ENCODE results near the gene TPRG1. TPM values are rescaled to one million over a fixed set of nuclear protein-coding genes. Genes with fewer than 3 reads are reported as not detected.

Gene TPRG1
- total and polyA plus RNA-seq, 9 of the 15 experiments (the other 6 are each of a cell fraction or from before 2014, with no cell fraction given) = 0.01 TPM; not detected in 8

GRCh38 chr3:189157232-189158007 is 14.4 kb upstream of the TPRG1 start (continued):
- TF ChIP-seq EWSR1 (IDR thresholded peaks at IDR 0.05; ENCODE audit: borderline replicate concordance, low read depth, partially characterized antibody) = no peak
- no peak for TF ChIP-seq RBFOX2 (IDR thresholded peaks at IDR 0.05; ENCODE audit: low read depth, low read length)
- TF ChIP-seq HDAC1 (IDR thresholded peaks at IDR 0.05) = no peak

GRCh38 chr3:189158034-189158433 is 13.7 kb upstream of the TPRG1 start:
- intact Hi-C loops (cut with micrococcal nuclease) = no loop called here
- peak; percentile 19 for FAIRE-seq
- Histone ChIP-seq H3K4me1 (replicated peaks in 1 of 2; ENCODE audit: control insufficient read depth in 2 of 2, insufficient read depth in 2 of 2, low read length in 2 of 2) (no peaks in the 10 kb centered on the region), H2AFZ (ENCODE audit: low read depth, low read length) (no peak overlapping the region), H3K4me2 (ENCODE audit: insufficient read depth, low read length) (no peak overlapping the region), H3K27me3 (ENCODE audit: control insufficient read depth in 2 of 2, insufficient read depth in 2 of 2, low read length in 2 of 2) (no peaks in the 10 kb centered on the region), H3K4me3 (no peak overlapping the region), H3K9ac (ENCODE audit: insufficient read depth in 1 of 2, low read depth in 2 of 2, low read length in 2 of 2) (no peak overlapping the region), H3K27ac (ENCODE audit: extremely low read depth, low read depth, low read length) (no peak overlapping the region), H3K79me2 (ENCODE audit: control insufficient read depth, insufficient read depth, low read length) (no peaks in the 10 kb centered on the region), H3K9me1 (ENCODE audit: control insufficient read depth, insufficient read depth, low read length) (no peaks in the 10 kb centered on the region), H3K36me3 (ENCODE audit: control insufficient read depth, insufficient read depth, low read length) (no peaks in the 10 kb centered on the region), H3K9me3 (replicated peaks; ENCODE audit: control insufficient read depth, insufficient read depth, low read depth, low read length) (no peaks in the 10 kb centered on the region), H4K20me1 (replicated peaks; ENCODE audit: control insufficient read depth, insufficient read depth, low read length) (no peaks in the 10 kb centered on the region)
- in situ Hi-C loops (cut with MboI) = no loop called here
- WGBS (ENCODE audit: insufficient coverage, low coverage, missing lambda C conversion rate) = 0% methylated on average over 7 of the region's 7 CpGs
- ATAC-seq = no peak
- no peak for TF ChIP-seq HMG20A (CRISPR knock-in tag; conservative IDR thresholded peaks at IDR 0.05)
- TF ChIP-seq NELFE (IDR thresholded peaks at IDR 0.05; ENCODE audit: insufficient read depth, insufficient read length) = no peak
- ChIA-PET POLR2A (no interaction called here), CTCF (ENCODE audit: low intra/inter-chr PET ratio) (no interaction called here)
- BruUV-seq (replicated peaks) = no TSS peak
- DNase-seq (ENCODE audit: extremely low read depth in 1 of 4, low spot score in 3 of 4) = no peak

Data from K562 (cell line).